ENCODE results near the gene CLDN15. TPM values are rescaled to one million over a fixed set of nuclear protein-coding genes. Genes with fewer than 3 reads are reported as not detected.

Gene CLDN15
- total and polyA plus RNA-seq, 10 donors, result 11.1 to 49.2 (median 21.2) TPM

GRCh38 chr7:101238226-101239182, 902 bp upstream of the CLDN15 start:
- WGBS, 5 donors, result 43 to 61% (median 46%) methylated on average over 18 to 28 of the region's 28 CpGs
- H3K36me3 ChIP-seq, result peaks cover 0 to 85% (median 32%) of the 10 kb centered on the region in 6 donors

GRCh38 chr7:101236292-101236835, 1.2 kb downstream of the CLDN15 start:
- intact Hi-C loops (cut with DNase I; ENCODE audit: low total_unique reads), result no loop called here
- peak; percentile 76 for DNase-seq
- Histone ChIP-seq H3K36me3 (peaks cover 0 to 86% (median 32%) of the 10 kb centered on the region in 6 donors), H3K27me3 (replicated peaks in 1 of 7) (no peaks in the 10 kb centered on the region), H3K9me3 (no peaks in the 10 kb centered on the region), H3K4me3 (peak overlapping the region in 5 of 8 donors; percentile 4 to 55 (median 9)), H3K4me1 (peaks cover 5 to 84% (median 53%) of the 10 kb centered on the region in 6 donors), H3K27ac (peak overlapping the region in 6 of 8 donors; percentile 69 to 99 (median 93))
- WGBS, 5 donors, result 51 to 75% (median 59%) methylated on average over 11 to 21 of the region's 21 CpGs
- TF ChIP-seq, protein P1, sequence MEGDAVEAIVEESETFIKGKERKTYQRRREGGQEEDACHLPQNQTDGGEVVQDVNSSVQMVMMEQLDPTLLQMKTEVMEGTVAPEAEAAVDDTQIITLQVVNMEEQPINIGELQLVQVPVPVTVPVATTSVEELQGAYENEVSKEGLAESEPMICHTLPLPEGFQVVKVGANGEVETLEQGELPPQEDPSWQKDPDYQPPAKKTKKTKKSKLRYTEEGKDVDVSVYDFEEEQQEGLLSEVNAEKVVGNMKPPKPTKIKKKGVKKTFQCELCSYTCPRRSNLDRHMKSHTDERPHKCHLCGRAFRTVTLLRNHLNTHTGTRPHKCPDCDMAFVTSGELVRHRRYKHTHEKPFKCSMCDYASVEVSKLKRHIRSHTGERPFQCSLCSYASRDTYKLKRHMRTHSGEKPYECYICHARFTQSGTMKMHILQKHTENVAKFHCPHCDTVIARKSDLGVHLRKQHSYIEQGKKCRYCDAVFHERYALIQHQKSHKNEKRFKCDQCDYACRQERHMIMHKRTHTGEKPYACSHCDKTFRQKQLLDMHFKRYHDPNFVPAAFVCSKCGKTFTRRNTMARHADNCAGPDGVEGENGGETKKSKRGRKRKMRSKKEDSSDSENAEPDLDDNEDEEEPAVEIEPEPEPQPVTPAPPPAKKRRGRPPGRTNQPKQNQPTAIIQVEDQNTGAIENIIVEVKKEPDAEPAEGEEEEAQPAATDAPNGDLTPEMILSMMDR (IDR thresholded peaks at IDR 0.05 in 8 of 11, conservative IDR thresholded peaks at IDR 0.05 in 3 of 11), result no peak
- peak; percentile 15 to 73 (median 62) for TF ChIP-seq POLR2AphosphoS5 (IDR thresholded peaks at IDR 0.05)

More at GRCh38 chr7:101238226-101239182, 902 bp upstream of the CLDN15 start:
- H3K27ac ChIP-seq, result peak overlapping the region; percentile 9 to 99 (median 88)
- H3K9me3 ChIP-seq, result no peaks in the 10 kb centered on the region
- no peaks in the 10 kb centered on the region for H3K27me3 ChIP-seq (replicated peaks in 1 of 7)
- H3K4me3 ChIP-seq, result peak overlapping the region in 3 of 8 donors; percentile 4 to 55 (median 10)
- TF ChIP-seq, protein P1 (IDR thresholded peaks at IDR 0.05 in 8 of 11, conservative IDR thresholded peaks at IDR 0.05 in 3 of 11), result no peak
- TF ChIP-seq POLR2A (IDR thresholded peaks at IDR 0.05) (no peak), POLR2AphosphoS5 (IDR thresholded peaks at IDR 0.05) (no peak)
- no peak for DNase-seq
- peaks cover 15 to 87% (median 62%) of the 10 kb centered on the region in 6 donors for H3K4me1 ChIP-seq
- intact Hi-C loops (cut with DNase I; ENCODE audit: low total_unique reads), result no loop called here

GRCh38 chr7:101235522-101235921, 2.1 kb downstream of the CLDN15 start:
- WGBS, 5 donors, result 52 to 77% (median 68%) methylated on average over 5 to 9 of the region's 9 CpGs
- peaks cover 0 to 86% (median 29%) of the 10 kb centered on the region in 6 donors for H3K36me3 ChIP-seq
- TF ChIP-seq POLR2A (IDR thresholded peaks at IDR 0.05) (no peak), POLR2AphosphoS5 (IDR thresholded peaks at IDR 0.05) (no peak)
- TF ChIP-seq, protein P1 (IDR thresholded peaks at IDR 0.05 in 8 of 11, conservative IDR thresholded peaks at IDR 0.05 in 3 of 11), result no peak
- intact Hi-C loops (cut with DNase I; ENCODE audit: low total_unique reads), result no loop called here
- H3K4me1 ChIP-seq, result peaks cover 5 to 84% (median 49%) of the 10 kb centered on the region in 6 donors
- no peaks in the 10 kb centered on the region for H3K9me3 ChIP-seq
- no peaks in the 10 kb centered on the region for H3K27me3 ChIP-seq (replicated peaks in 1 of 7)
- H3K4me3 ChIP-seq, result peak overlapping the region in 1 of 8 donors; percentile 55
- H3K27ac ChIP-seq, result peak overlapping the region in 2 of 8 donors; percentile 98 to 99
- peak; percentile 66 for DNase-seq

All from spleen (tissue), 11 donors.